H9 (cell line): ENCODE data around the gene GH2. TPM values are rescaled to one million over a fixed set of nuclear protein-coding genes. Genes with fewer than 3 reads are reported as not detected.
"Not testable (repeated sequence)": the region's sequence is repeated elsewhere in the genome, so short reads cannot be mapped to it uniquely, and the experiment has no call there.

Source experiments
- DNase-seq: peaks from one replicate; pipeline ENCODE4 v3.0.0-alpha.2; 2017
- H2AFZ ChIP-seq: one replicate; pipeline ENCODE4 v1.6.1; 2013; ENCODE audit warnings: mild to moderate bottlenecking, low read length, control low read depth, moderate library complexity
- H2AK5ac ChIP-seq: 2 replicates; pipeline ENCODE4 v1.6.1; 2013; ENCODE audit warnings: low read length, control low read depth, mixed read lengths; ENCODE audit not compliant: insufficient read length
- H2BK120ac ChIP-seq: one replicate; pipeline ENCODE4 v1.6.1; 2013; ENCODE audit warnings: low read depth, mild to moderate bottlenecking, low read length, control low read depth, inconsistent platforms; ENCODE audit not compliant: poor library complexity, severe bottlenecking
- H2BK12ac ChIP-seq: 2 replicates; pipeline ENCODE4 v1.6.1; 2013; ENCODE audit warnings: low read length, control low read depth, mixed read lengths, low read depth; ENCODE audit not compliant: insufficient read length
- H2BK15ac ChIP-seq: 2 replicates; pipeline ENCODE4 v1.6.1; 2013; ENCODE audit warnings: low read depth, low read length, control low read depth
- H2BK20ac ChIP-seq: one replicate; pipeline ENCODE4 v1.6.1; 2013; ENCODE audit warnings: low read depth, mild to moderate bottlenecking, low read length, control low read depth, inconsistent platforms; ENCODE audit not compliant: poor library complexity, severe bottlenecking
- H2BK5ac ChIP-seq: 2 replicates; pipeline ENCODE4 v1.6.1; 2013; ENCODE audit warnings: low read length, control low read depth, mixed read lengths; ENCODE audit not compliant: insufficient read length
- H3K14ac ChIP-seq: 2 replicates; pipeline ENCODE4 v1.6.1; 2013; ENCODE audit warnings: low read length, control low read depth; ENCODE audit not compliant: insufficient read depth
- H3K18ac ChIP-seq: 2 replicates; pipeline ENCODE4 v1.6.1; 2013; ENCODE audit warnings: low read depth, mild to moderate bottlenecking, mixed read lengths, low read length, control low read depth; ENCODE audit not compliant: insufficient read length
- H3K23ac ChIP-seq: 2 replicates; pipeline ENCODE4 v1.6.1; 2013; ENCODE audit warnings: low read length, control low read depth, mixed read lengths, low read depth; ENCODE audit not compliant: insufficient read length
- H3K23me2 ChIP-seq: 2 replicates; pipeline ENCODE4 v1.6.1; 2013; ENCODE audit warnings: low read depth, mild to moderate bottlenecking, mixed read lengths, low read length, control low read depth; ENCODE audit not compliant: insufficient read length, poor library complexity, severe bottlenecking
- H3K27ac ChIP-seq: 2 replicates; pipeline ENCODE4 v1.5.1; 2013; ENCODE audit warnings: low read length, control low read depth, mixed read lengths, low read depth; ENCODE audit not compliant: insufficient read length
- H3K27me3 ChIP-seq: 2 replicates; pipeline ENCODE4 v1.6.1; 2013; ENCODE audit warnings: low read length, control low read depth, inconsistent platforms; ENCODE audit not compliant: insufficient read depth
- H3K4ac ChIP-seq: 2 replicates; pipeline ENCODE4 v1.6.1; 2013; ENCODE audit warnings: low read depth, mild to moderate bottlenecking, control low read depth, inconsistent platforms, low read length, moderate library complexity
- H3K4me1 ChIP-seq: 2 replicates; pipeline ENCODE4 v1.6.1; 2013; ENCODE audit warnings: low read length, control low read depth, inconsistent platforms; ENCODE audit not compliant: insufficient read depth
- H3K4me2 ChIP-seq: 2 replicates; pipeline ENCODE4 v1.6.1; 2013; ENCODE audit warnings: low read length, control low read depth, mixed read lengths; ENCODE audit not compliant: insufficient read length, insufficient read depth
- H3K56ac ChIP-seq: 2 replicates; pipeline ENCODE4 v1.6.1; 2013; ENCODE audit warnings: low read depth, mild to moderate bottlenecking, mixed read lengths, low read length, control low read depth; ENCODE audit not compliant: insufficient read length
- H3K79me1 ChIP-seq: 2 replicates; pipeline ENCODE4 v1.6.1; 2013; ENCODE audit warnings: low read depth, mild to moderate bottlenecking, moderate library complexity, low read length, control low read depth, inconsistent platforms; ENCODE audit not compliant: insufficient read depth, poor library complexity, severe bottlenecking
- H3K79me2 ChIP-seq: 2 replicates; pipeline ENCODE4 v1.6.1; 2013; ENCODE audit warnings: low read length, control low read depth, inconsistent platforms; ENCODE audit not compliant: insufficient read depth
- H3K9ac ChIP-seq: 2 replicates; pipeline ENCODE4 v1.6.1; 2013; ENCODE audit warnings: low read length, control low read depth, mixed read lengths; ENCODE audit not compliant: insufficient read length; ENCODE audit errors: extremely low read depth
- H3K9me3 ChIP-seq: one replicate; pipeline ENCODE4 v1.6.1; 2013; ENCODE audit warnings: low read depth, low read length, inconsistent platforms; ENCODE audit not compliant: control insufficient read depth
- H3T11ph ChIP-seq: one replicate; pipeline ENCODE4 v1.6.1; 2013; ENCODE audit warnings: mild to moderate bottlenecking, low read length, control low read depth, inconsistent platforms
- H4K20me1 ChIP-seq: one replicate; pipeline ENCODE4 v1.6.1; 2013; ENCODE audit not compliant: control insufficient read depth, insufficient read length, insufficient read depth
- H4K5ac ChIP-seq: 2 replicates; pipeline ENCODE4 v1.6.1; 2013; ENCODE audit warnings: low read depth, mild to moderate bottlenecking, mixed read lengths, low read length, control low read depth; ENCODE audit not compliant: insufficient read length
- H4K8ac ChIP-seq: replicated peaks from 2 replicates; pipeline ENCODE4 v1.6.1; 2013; ENCODE audit warnings: low read length, control low read depth, mixed read lengths, low read depth; ENCODE audit not compliant: insufficient read length
- H4K91ac ChIP-seq: 2 replicates; pipeline ENCODE4 v1.6.1; 2013; ENCODE audit warnings: low read depth, mild to moderate bottlenecking, moderate library complexity, mixed read lengths, low read length, control low read depth; ENCODE audit not compliant: insufficient read length
- H3K27ac Mint-ChIP-seq, 3 experiments: 2 replicates in 2 of 3; 3 replicates in 1 of 3; pipeline ENCODE4 v1.8.0; 2020 to 2021; ENCODE audit warnings: mixed read lengths in 3 of 3, mild to moderate bottlenecking in 1 of 3, moderate library complexity in 1 of 3
- H3K27me3 Mint-ChIP-seq: 2 replicates; pipeline ENCODE4 v1.8.0; 2021; ENCODE audit warnings: low read depth, mild to moderate bottlenecking, moderate library complexity, mixed read lengths
- H3K36me3 Mint-ChIP-seq, 3 experiments: 2 replicates in 2 of 3; 3 replicates in 1 of 3; pipeline ENCODE4 v1.8.0; 2020 to 2021; ENCODE audit warnings: low read depth in 3 of 3, mixed read lengths in 3 of 3; ENCODE audit not compliant: insufficient read depth in 1 of 3
- H3K4me1 Mint-ChIP-seq, 2 experiments: 2 replicates each; pipeline ENCODE4 v1.8.0; 2020; ENCODE audit warnings: mixed read lengths in 2 of 2
- H3K4me3 Mint-ChIP-seq, 2 experiments: 2 replicates in 1 of 2; 3 replicates in 1 of 2; pipeline ENCODE4 v1.8.0; 2020 to 2021; ENCODE audit warnings: mild to moderate bottlenecking in 2 of 2, mixed read lengths in 2 of 2, moderate library complexity in 1 of 2
- H3K9me3 Mint-ChIP-seq, 2 experiments: 2 replicates in 1 of 2; 3 replicates in 1 of 2; pipeline ENCODE4 v1.8.0; 2020; ENCODE audit warnings: mild to moderate bottlenecking in 2 of 2, mixed read lengths in 2 of 2, moderate library complexity in 1 of 2
- WGBS: extraction: QIAGEN DNeasy Blood & Tissue Kit; methylation state at CpG from one replicate; pipeline ENCODE4 v1.1.7; 2013; ENCODE audit warnings: missing lambda C conversion rate, low lambda C conversion rate, mixed read lengths; ENCODE audit not compliant: insufficient read length; ENCODE audit errors: extremely low coverage; 5-methylcytosine and 5-hydroxymethylcytosine counted together
- total RNA-seq: library from RNA; stranded (reverse); gene quantifications from 2 replicates; pipeline ENCODE4 v1.2.1, GENCODE V29; 2021
- TF ChIP-seq, protein P1 (sequence below): fragments of 200-600 bp; sonication (generic); conservative IDR thresholded peaks from 3 replicates; pipeline ENCODE4 v1.8.0; 2021; ENCODE audit warnings: antibody characterized with exemption, mild to moderate bottlenecking

GH2 gene
- total RNA-seq, 1 experiment from 2014 or later = 0.77 TPM

GRCh38 chr17:63919311-63919723 lies 37.6 kb upstream of the GH2 start:
- Histone ChIP-seq H3K27ac (no peak overlapping the region), H3K9ac (no peak overlapping the region), H2AK5ac (no peak overlapping the region), H2BK5ac (no peak overlapping the region), H4K91ac (no peak overlapping the region), H3K27me3 (no peaks in the 10 kb centered on the region), H3K79me2 (no peaks in the 10 kb centered on the region), H4K8ac (no peak overlapping the region), H3K14ac (no peak overlapping the region), H3K79me1 (no peaks in the 10 kb centered on the region), H3K9me3 (no peaks in the 10 kb centered on the region), H2BK12ac (no peak overlapping the region), H3K56ac (no peak overlapping the region), H2AFZ (no peak overlapping the region), H3K4me1 (peaks cover 3% of the 10 kb centered on the region; the same call in 1 of the 2 replicates), H2BK120ac (no peak overlapping the region), H3K4ac (no peak overlapping the region), H2BK15ac (no peak overlapping the region), H3K23me2 (no peaks in the 10 kb centered on the region), H4K20me1 (no peaks in the 10 kb centered on the region), H3K18ac (no peak overlapping the region), H3T11ph (no peak overlapping the region), H4K5ac (no peak overlapping the region), H2BK20ac (no peak overlapping the region), H3K23ac (no peak overlapping the region), H3K4me2 (no peak overlapping the region)
- Mint-ChIP-seq H3K4me1 (peaks cover 17 to 21% of the 10 kb centered on the region in 2 experiments), H3K27me3 (peaks cover 19% of the 10 kb centered on the region), H3K36me3 (no peaks in the 10 kb centered on the region), H3K9me3 (no peaks in the 10 kb centered on the region), H3K4me3 (peak overlapping the region in 1 of 2 experiments; percentile 37; a peak in 1 of 5 replicates), H3K27ac (no peak overlapping the region)
- DNase-seq = peak; percentile 88
- TF ChIP-seq, protein P1, sequence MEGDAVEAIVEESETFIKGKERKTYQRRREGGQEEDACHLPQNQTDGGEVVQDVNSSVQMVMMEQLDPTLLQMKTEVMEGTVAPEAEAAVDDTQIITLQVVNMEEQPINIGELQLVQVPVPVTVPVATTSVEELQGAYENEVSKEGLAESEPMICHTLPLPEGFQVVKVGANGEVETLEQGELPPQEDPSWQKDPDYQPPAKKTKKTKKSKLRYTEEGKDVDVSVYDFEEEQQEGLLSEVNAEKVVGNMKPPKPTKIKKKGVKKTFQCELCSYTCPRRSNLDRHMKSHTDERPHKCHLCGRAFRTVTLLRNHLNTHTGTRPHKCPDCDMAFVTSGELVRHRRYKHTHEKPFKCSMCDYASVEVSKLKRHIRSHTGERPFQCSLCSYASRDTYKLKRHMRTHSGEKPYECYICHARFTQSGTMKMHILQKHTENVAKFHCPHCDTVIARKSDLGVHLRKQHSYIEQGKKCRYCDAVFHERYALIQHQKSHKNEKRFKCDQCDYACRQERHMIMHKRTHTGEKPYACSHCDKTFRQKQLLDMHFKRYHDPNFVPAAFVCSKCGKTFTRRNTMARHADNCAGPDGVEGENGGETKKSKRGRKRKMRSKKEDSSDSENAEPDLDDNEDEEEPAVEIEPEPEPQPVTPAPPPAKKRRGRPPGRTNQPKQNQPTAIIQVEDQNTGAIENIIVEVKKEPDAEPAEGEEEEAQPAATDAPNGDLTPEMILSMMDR = peak; percentile 90
- no CpG with 5 or more reads among the region's 8 CpGs for WGBS

GRCh38 chr17:63918789-63919305 lies 37.1 kb upstream of the GH2 start, which contains the start of gene GH1:
TSS of gene GH1 (minus strand) at chr17:63918839. CDS start at chr17:63918776, 63 bp downstream.
- H3K4me1 ChIP-seq, H3K4ac ChIP-seq, H2BK20ac ChIP-seq, H3K27me3 ChIP-seq, H3K9ac ChIP-seq, H2BK120ac ChIP-seq, H3K79me2 ChIP-seq, H4K91ac ChIP-seq, H4K5ac ChIP-seq, H3K79me1 ChIP-seq, H2AFZ ChIP-seq, H3K14ac ChIP-seq, H2BK5ac ChIP-seq, DNase-seq, H3K9me3 Mint-ChIP-seq, H2AK5ac ChIP-seq, H3K36me3 Mint-ChIP-seq, H2BK15ac ChIP-seq, H2BK12ac ChIP-seq, H3K23ac ChIP-seq, H3K27ac ChIP-seq, H4K8ac ChIP-seq, H3T11ph ChIP-seq, H3K9me3 ChIP-seq, H4K20me1 ChIP-seq, H3K18ac ChIP-seq, H3K56ac ChIP-seq, H3K23me2 ChIP-seq: not testable (repeated sequence)
- peak within 1 kb of the TSS; percentile 32 to 44; a peak in 4 of 5 replicates for H3K4me3 Mint-ChIP-seq
- peaks cover 17 to 21% of the 10 kb centered on the region in 2 experiments for H3K4me1 Mint-ChIP-seq
- H3K4me2 ChIP-seq = peak within 1 kb of the TSS; percentile 41
- peaks cover 19% of the 10 kb centered on the region for H3K27me3 Mint-ChIP-seq
- peak within 1 kb of the TSS in 2 of 3 experiments; percentile 45 to 67; a peak in 3 of 7 replicates for H3K27ac Mint-ChIP-seq
- no CpG with 5 or more reads among the region's 10 CpGs for WGBS
